HS-27A (cell line): ENCODE measurements around the gene NAA20.
"Not testable (repeated sequence)": the region's sequence is repeated elsewhere in the genome, so short reads cannot be mapped to it uniquely, and the experiment has no call there.

Experiments used
- DNase-seq: peaks from one replicate; pipeline ENCODE4 v3.0.0-alpha.2; 2012; ENCODE audit warnings: low read depth, missing footprints

Gene NAA20

GRCh38 chr20:19991854-19992253 is 25.3 kb upstream of the NAA20 start:
- DNase-seq, result no peak

- peak; percentile 100 for DNase-seq
Observed at GRCh38 chr20:19992996-19993908, 23.9 kb upstream of the NAA20 start.

GRCh38 chr20:19993958-19994669 is 23.0 kb upstream of the NAA20 start:
- DNase-seq, result no peak

GRCh38 chr20:19995220-19995863 is 21.8 kb upstream of the NAA20 start:
- DNase-seq, result no peak

- DNase-seq, result no peak
Observed at GRCh38 chr20:19996222-19996621, 20.9 kb upstream of the NAA20 start.

- no peak for DNase-seq
Observed at GRCh38 chr20:19996917-19997316, 20.2 kb upstream of the NAA20 start.

- no peak for DNase-seq
Observed at GRCh38 chr20:19998990-19999705, 18.0 kb upstream of the NAA20 start.

GRCh38 chr20:20000211-20000968 is 16.8 kb upstream of the NAA20 start:
- DNase-seq, result no peak

GRCh38 chr20:20002101-20002998 is 14.8 kb upstream of the NAA20 start:
- DNase-seq, result no peak

GRCh38 chr20:20003031-20003954 is 13.9 kb upstream of the NAA20 start:
- no peak for DNase-seq

- not testable (repeated sequence) for DNase-seq
Observed at GRCh38 chr20:20003955-20004322, 13.2 kb upstream of the NAA20 start.

GRCh38 chr20:20005342-20005741 is 11.8 kb upstream of the NAA20 start:
- no peak for DNase-seq

- DNase-seq, result no peak
Observed at GRCh38 chr20:20009784-20010253, 7.3 kb upstream of the NAA20 start.

- no peak for DNase-seq
Observed at GRCh38 chr20:20010639-20011500, 6.3 kb upstream of the NAA20 start.

GRCh38 chr20:20012541-20012940 is 4.6 kb upstream of the NAA20 start:
- no peak for DNase-seq

GRCh38 chr20:20014659-20015058 is 2.5 kb upstream of the NAA20 start:
- no peak for DNase-seq

GRCh38 chr20:20017844-20018185 is 653 bp downstream of the NAA20 start:
- DNase-seq, result no peak

- no peak for DNase-seq
Observed at GRCh38 chr20:20018366-20018765, 1.2 kb downstream of the NAA20 start.
